Activated CD4-positive, alpha-beta memory T cell treated with anti-CD3 and anti-CD28 coated beads, Interleukin-2, amount 10 ng/mL, durations not matched to agents 7 days and 5 days (primary cell): Measurements from ENCODE around the gene MYH11. TPM values are rescaled to one million over a fixed set of nuclear protein-coding genes. Genes with fewer than 3 reads are reported as not detected.

Source experiments
- total RNA-seq, 2 experiments: library from RNA; stranded (reverse); gene quantifications; one replicate each; pipeline ENCODE4 v1.2.3, GENCODE V29; 2021

The MYH11 gene
- total RNA-seq, 2 experiments from 2014 or later: 0.08 to 0.10 TPM

Other genes with a start within 250 kb of the MYH11 start
- 10 to 100 TPM; 85.4 to 85.5 TPM for gene MARF1, start 213.9 kb downstream of the MYH11 start, total RNA-seq
- gene NDE1, start 206.8 kb downstream of the MYH11 start, total RNA-seq: 100 to 1,000 TPM; 115 to 133 TPM
- 10 to 100 TPM; 49.7 to 56.1 TPM for gene CEP20, start 31.6 kb upstream of the MYH11 start, total RNA-seq
- gene ABCC1, start 92.6 kb upstream of the MYH11 start, total RNA-seq: 10 to 100 TPM; 41.4 to 44.2 TPM